GM12872 (cell line): ENCODE data around the gene TCEAL8.

Experiments used
- CTCF ChIP-seq: IDR thresholded peaks from 3 replicates; pipeline ENCODE4 v1.5.1; 2011; ENCODE audit warnings: low read depth, mild to moderate bottlenecking, low read length, moderate library complexity; ENCODE audit not compliant: insufficient read depth

Gene TCEAL8

DNA sequence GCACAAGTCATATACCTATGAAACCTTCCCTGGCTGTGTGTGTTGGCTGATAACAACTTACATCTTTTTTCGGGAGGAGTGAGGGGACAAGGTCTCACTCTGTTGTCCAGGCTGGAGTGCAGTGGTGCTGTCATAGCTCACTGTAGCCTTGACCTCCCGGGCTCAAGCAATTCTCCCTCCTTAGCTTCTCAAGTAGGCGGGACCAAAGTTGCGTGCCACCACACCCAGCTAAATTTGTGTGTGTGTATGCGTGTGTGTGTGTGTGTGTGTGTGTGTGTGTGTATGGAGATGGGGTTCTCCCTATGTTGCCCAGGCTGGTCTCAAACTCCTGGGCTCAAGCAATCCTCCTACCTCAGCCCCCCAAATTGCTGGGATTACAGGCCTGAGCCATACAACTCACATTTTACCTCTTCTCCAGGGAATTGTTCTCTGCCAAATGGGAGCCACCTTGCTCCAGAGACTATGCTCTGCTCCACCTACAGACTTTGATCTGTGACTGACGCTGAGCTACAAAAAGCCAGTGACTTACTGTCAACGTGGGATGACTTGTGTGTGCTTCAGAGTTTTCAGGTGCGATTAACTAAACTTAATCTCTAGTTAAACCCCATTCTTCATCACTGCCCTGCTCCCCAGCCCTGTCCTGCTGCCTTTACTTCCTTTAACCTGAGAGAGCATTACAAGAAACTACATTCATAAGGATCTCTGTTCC lies 42.1 kb downstream of the TCEAL8 start:
- TF ChIP-seq CTCF, result no peak

DNA sequence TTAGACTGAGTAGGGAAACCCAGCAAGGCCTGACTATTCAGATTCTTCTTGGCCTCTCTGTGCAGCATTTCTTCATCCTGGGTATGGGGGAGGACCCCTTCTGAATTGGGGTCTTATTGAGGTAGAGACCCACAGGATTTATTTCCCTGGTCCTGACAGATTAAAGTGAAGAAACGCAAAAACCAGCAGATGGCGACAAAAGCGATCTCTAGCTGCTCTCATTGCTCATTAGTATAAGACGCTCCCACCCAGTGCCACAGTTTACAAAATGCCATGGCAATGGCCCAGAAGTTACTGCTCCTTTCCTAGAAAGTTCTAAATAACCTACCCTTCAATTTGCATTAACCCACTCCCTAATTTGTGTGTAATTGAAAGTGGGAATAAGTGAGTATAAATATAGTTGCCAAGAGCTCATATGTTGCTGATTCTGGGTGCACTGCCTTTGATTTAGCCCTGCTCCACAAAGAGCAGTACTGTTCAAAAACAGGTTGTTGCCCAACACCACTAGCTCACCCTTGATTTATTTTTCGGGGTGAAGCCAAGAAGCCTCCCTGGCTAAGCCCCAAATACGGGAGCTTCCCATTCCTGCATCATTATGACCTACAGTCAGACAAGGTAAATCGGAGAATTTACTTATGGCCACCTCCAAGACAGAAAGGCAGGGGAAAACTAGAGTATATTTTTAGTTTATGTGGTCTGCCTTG lies 43.8 kb downstream of the TCEAL8 start:
- peak; percentile 51 for TF ChIP-seq CTCF

DNA sequence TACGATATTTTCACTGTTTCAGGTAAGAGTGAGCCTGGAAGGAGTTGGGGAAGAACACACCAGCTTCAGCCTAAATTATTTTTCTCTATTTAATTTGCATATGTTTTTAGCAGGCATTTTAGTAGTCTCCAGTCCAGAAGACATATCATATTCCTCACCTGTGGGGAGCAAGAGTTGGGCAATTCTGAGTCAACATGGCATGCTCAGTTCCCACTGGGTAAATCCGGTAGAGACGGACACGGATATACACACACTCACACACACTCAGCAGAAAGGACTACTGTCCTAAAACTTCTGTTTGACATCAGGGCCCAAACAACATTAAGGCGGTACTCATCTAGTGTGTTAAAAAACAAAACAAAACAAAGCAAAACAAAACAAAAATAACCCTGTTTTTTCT lies 44.9 kb downstream of the TCEAL8 start:
- TF ChIP-seq CTCF, result no peak
